CD4-positive, alpha-beta T cell treated with Interleukin-10 for 1 hour (primary cell): ENCODE results near the gene EDN2.

Experiments
- DNase-seq: peaks from one replicate; pipeline ENCODE4 v3.0.0-alpha.2; 2020

Gene EDN2

DNA sequence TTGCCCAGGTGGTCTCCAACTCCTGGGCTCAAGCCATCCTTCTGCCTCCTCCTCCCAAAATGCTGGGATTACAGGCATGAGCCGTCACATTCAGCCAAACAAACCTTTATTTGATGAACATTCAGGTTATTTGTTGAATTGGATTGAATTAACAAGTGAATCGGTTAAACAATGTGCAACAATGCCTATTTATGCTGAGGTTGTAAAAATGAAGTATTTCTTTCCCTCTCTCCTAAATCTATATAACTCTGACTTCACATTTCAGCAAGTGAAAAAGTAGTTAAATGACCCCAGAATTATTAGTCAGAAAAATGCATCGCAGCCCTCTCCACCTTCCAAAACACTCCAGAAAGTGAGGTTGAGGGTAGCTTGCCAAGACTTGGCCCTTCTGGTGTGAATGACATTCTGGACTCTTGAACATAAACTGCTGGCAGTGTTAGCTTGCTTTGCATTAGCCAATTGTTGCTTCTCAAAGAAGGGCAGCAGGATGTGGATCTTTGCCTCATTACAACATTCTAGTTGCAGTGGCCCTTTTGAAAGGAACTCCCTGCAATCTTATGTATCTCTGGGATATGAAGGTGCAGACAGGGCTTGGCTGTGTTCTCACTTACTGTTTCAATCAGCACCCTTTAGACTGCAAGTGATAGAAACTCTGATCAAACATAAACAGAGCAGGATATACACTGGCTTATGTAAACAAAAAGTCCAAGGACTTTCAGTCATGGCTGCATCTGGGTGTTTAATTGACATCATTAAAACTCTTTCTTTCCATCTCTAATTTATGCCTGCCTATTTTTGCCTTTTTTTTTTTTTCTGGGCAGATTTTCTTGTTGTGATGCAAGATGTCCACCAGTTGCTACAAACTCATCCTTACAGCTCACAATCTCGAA, 22.4 kb downstream of the EDN2 start:
- DNase-seq = no peak

DNA sequence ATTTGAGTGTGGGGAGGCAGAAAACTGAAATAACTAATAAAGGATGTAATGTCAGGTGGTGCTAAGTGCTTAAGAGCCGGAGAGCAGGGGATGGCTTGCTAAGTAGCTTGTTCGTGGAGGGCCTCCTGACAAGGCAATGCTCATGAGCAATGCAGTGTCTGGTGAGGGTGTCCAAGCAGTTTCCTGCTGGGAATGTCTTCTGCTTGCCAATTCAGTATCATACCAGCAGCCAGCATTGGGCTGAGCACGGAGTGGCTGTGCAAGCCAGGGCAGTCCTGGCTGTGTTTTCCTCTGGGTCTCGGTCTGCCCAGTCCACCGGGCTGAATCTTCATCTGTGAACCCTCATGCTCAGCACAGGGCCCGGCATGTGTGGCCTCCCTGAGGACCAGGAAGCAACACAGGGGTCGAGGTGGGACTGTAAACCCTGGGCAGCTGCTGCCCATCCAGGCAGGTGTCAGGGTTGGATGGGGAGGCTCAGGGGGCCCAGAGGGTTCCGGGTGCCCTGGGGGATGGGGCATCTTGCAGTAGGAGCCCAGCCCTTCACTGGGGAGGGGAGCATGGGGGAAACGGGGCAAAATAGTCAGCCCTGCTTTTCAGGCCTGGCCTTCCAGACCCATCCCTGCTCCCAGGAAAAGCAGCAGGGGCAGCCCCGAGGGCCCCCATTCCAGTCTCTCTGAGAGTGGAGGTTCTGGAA, 27.5 kb downstream of the EDN2 start:
- DNase-seq = no peak

DNA sequence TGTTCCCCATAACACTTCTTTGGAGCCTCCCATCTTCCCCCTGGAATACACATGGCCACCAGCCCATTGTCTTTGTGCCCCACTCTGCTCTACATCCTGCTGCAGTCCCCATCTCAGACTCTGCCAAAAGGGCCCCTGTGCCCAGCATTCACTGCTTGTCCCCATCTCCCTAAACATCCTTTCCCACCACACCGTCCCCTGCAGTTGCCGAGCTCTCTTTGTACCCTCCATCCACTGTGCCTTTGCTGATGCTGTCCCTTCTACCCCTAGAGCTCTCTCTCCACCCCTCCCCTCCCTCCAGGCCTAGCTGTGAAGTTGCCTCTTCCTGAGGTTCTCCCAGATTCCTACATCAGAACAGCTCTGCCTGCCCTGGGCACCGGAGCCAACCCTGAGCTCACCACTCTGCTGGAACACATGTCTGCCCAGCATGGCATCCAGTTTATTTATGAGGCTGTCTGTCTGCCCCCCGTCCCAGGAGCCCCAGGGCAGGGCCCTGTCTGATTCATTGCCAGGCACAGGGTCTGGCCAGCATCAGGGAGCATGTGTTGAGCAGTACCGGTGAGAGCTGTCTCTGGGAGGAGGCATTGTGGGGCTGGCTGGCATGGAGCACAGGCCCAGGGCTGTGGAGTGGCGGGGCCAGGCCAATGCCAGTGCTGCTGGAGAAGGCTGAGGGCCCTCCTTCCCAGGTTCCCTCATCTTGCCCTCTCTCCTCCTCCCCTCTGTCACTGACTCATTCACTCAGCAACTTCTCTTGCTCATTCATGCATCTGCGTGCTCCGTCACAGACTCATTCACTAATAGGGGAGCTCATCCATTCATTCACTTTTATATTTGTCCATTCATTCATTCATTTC, 28.8 kb downstream of the EDN2 start:
- no peak for DNase-seq

DNA sequence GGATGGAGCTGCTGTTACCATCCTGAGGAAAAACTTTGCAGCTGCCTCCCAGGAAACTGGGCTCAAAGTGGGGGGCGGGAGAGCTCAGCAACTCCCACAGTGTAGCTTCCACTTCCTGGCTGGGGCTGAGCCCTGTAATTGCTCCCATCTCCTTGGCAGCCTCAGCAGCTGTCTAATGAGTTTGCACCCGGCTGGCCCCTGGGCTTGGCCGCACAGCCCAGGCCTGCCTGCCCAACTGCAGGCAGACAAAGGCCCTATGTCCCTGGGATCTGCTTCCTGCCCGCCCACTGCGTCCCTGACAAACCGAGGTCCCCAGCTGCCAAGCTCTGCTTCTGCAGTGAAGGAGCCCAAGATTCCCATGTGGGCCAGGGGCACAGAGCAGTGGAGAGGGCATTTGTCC, 30.1 kb downstream of the EDN2 start:
- no peak for DNase-seq

DNA sequence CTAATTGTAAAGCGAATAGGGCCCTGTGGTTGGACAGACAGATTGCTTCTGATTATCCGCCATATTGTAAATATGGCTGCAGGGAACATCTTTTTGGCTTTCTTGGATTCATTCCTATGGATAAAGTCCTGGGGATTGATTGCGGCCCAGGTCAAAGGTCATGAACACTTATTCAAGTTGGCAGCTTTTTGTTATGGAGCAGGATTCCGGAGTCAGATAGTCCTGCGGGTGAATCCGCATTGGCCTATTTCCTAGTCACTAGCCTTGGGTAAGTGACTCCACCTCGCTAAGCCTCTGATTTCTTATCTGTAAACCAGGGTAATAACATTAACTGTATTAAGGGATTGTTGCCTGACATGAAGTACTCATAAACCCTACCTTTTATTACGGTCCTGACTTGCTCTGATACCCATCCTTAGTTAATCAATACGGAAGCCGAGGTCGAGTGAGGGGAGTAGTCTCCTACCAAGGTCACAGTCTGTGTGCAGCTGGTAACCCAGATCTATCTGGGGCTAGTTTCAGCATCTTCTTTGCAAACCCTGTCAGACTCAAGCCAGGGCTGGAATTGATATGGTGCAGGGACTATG, 31.7 kb downstream of the EDN2 start:
- DNase-seq = no peak

DNA sequence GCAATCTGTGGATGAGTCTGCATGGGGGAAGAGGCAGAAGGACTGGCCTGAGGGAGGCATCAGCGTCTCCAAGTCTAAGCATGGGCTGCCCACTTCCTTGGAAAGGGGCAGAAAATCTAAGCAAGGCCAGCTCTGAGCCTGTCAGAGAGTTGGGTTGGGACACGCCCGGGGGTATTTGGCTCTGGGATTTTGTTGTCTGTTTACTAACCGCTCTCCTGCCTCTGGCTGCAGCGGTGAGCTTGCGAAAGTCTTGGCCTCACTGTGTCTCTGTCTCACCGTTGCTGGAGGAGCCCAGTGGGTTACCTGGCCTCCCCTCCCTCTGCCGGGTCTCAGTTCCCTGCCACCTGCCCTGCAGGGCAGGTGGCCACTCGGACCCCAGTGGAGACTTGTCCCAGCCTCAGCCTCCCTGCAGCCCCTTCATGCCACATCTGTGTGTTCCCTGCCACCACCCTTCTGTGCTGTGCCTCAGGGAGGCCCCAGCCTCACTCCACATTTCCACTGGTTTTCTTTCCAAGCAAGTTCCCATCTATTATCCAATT, 33.7 kb downstream of the EDN2 start:
- no peak for DNase-seq

DNA sequence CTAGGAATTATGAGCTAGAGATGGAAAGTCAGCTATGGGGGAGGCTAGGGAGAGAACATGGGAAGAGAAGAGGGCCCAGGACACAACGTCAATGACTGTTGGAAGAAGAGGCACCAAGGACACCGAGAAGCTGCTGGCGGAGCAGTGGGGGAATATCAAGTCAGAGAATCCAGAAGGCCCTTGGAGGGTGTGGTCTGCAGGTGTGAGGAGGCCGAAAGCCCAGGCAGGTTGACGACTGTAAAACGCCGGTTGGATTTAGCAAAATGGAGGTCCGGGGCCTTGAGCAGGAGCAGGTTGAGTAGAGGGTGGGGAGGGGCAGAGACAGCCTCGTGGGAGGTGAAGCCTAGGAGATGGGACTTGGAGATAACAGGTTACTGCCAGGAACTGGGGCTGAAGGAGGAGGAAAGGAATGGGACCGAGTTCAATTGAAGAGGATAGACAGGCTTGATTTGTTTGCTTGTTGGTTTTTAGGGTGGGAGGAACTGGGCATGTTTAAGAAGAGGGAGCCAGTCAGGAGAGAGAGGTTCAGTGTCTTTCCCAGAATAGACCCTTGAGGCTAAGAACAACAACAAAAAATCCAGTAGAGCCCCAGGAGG, 35.1 kb downstream of the EDN2 start:
- DNase-seq = no peak

DNA sequence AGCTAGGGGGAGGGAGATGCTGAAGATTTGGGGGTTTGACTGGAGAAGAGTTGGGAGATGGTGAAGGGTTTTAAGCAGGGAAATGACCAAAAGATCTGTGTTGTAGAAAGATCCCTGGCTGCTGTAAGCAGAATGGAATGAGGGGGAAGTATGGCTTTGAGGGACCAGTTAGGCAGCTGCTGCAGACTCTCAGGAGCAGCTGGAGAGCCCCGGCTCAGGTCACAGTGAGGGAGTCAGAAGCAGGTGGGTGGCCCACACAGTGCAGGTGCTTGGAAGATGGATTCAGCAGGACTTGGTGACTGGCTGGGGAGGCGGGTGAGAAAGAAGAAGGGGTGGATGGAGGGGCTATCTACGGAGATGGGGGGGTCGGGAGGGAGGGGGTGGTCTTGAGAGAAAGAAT, 35.7 kb downstream of the EDN2 start:
- no peak for DNase-seq

DNA sequence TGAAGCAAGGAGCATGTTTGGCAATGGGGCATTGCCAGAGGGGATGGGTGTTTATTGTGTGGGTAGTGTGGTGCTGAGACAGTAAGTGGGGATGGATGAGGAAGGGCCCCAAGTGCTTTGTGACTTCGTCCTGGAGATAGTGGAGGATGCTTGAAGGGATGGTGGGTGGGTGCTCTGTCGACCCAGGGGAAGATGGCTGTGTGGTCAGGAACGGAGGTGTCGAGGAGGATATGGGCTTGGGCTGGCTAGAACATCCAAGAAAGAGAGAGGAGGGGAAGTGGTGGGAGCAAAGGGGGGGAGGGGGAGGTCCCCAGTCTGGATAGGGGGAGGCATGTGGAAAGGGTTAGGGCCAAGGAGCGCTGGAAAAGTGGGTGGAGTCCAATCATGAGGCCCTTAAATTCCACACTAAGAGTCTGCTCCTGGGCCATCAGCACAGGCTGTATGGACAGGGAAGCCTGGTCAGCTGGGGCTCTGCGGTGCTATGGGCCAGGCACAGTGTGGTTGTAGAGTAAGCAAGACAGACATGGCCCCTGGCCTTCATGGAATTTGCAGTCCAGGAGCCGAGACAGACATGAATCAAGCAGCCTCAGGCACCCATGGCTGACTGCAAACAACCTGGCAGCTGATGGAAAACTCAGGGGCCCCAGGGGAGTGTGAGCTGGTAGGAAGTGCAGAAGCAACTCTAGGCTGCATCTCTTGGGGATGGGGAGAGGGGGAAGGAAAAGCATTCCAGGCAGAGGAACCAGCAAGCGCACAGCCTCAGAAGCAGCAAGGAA, 36.3 kb downstream of the EDN2 start:
- DNase-seq = no peak

DNA sequence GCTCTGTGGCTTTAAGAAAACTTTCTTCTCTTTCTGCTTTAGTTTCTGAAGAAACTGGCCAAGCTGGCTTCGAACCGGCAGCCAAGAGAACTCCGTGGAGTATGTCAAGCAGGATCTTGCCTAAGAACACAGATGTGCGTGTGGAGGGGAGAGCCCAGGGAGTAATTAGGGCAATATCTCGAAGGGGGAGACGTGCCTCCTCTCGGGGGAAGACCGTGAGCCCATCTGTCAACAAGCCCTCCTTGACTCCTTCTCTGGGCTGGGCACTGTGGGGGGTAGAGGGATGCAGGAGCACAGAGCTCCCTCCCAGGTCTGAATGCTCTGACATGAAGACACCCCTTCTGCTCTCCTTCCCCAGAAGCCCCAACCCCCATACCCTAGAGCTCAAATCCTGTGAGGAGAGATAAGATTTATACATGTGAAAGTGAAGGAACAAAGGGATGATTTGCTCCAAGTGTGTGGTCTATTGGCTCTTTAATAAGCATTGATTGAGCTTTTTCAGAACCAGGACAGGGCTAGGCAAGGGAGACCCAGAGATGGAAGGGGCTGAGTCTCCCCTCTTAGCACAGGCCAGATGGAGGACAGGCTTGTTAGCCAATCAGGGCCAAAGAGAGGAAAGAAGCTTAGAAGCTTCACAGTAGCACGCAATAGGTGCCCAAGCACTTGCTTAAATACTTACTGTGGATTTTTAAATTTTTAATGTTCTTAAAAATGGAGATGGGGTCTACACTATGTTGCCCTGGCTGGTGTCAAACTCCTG, 37.5 kb downstream of the EDN2 start:
- DNase-seq = no peak

DNA sequence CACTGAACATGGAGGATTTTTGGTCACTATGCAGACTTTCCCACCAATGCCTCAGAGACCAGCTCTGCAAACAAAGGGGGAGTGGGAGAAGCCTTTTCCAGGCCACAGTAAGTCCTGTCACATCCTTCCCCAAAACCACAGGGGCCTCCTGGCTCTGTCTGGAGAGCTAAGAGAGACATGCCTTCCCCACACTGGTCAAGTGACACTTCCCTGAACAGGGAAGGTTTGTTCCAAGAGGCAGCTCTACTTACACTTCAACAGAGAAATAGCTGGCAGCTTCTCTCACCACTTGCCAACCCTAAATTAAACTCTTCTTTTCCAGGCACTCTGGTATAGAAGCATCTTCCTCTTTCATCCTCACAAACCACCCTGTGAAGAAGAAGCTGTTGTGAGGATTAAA, 39.7 kb downstream of the EDN2 start:
- DNase-seq = no peak

DNA sequence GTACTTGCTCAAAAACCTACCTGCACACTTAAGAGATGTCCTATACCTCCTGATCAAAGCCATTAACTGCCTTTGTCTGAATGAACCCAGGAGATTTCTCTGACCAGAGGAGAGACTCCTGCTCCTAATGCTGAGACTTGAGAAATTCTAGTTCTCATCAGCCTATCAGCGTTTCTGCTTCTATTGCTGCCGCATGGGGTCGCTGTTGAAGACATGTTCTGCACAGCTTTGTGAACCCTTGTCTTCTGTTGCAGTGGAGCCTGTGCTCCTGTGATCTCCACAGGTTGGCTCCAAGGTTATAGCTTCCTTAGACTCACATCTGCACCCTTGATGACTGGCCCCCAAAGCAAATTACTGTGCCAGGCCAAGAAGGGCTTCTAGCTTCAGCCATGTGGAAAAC, 40.2 kb downstream of the EDN2 start:
- no peak for DNase-seq

DNA sequence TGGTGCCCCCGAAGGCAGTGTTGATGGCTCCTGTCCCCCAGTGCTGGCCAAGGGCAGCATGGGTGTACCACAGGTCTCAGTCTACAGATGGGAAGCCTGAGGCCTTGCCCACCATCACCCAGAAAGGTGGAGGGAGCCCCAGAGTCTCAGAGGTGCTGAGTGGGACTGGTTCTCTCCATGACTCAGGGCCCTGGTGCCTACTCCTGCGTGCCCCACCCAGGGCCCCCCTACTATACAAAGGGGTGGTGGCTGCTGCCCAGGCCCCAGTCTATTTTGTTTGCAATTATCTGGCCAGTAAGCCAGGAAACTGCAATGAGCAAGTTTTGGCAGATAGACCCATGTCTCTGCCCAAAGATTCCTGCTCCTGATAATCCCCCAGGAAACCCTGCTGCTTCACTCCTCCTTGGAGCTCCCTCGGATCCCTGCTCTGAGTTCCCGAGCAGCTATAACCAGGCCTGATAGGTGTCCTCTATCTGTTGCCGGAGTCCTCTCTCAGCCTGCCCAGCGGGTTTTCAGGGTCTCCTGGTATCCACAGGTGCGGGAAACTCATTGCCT, 41.7 kb downstream of the EDN2 start:
- DNase-seq = no peak

DNA sequence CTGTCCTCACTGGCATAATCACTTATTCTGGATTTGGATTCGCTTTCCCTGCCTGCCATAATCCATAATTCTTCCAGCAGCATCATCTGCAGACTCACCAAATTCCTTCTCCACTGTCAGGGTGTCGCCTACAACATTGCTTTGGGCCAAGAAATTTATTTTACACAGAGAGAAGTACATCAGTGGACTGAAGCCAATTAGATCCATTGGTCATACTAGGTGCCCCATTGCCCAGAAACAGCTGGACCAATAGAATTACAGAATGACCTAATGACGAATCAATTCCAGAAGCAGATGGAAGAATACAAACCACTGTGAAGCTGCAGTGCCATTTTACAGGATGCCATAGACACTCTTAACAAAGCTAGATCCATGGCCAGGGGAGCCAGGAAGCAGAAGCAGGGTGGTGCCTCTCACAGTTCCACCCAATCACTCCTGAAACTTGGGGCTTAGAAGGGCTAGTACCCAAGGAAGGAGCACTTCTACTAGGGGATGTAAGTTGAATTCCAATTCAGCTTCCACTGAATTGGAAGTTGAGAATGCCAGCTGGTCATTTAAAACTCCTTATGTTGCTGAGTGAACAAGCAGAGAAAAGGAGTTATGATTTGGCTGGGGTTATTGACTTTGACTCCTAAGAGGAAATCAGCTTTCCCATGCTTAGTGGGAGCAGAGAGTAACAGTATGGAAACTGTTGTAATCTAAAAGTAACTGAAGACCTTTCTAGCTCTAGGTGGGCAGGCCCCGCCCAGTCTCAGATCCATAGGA, 44.0 kb downstream of the EDN2 start:
- no peak for DNase-seq

DNA sequence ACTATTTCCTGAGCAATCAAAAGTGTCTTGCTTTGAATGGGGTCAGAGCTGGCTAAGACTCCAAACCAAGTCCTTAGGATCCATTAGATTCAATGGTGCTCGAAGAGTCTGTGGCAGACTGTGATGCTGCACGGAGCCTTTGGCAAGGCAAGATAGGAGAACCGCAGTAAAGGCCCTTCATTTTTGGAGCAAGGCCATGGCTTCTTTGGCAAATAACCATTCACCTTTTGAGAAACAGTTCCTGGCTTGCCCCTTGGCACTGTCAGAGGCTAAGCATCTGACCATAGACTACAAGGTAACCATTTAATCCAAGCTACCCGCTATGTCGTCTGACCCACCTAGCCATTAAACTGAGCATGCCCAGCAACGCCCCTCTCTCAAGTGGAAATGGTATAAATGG, 45.2 kb downstream of the EDN2 start:
- DNase-seq = no peak

DNA sequence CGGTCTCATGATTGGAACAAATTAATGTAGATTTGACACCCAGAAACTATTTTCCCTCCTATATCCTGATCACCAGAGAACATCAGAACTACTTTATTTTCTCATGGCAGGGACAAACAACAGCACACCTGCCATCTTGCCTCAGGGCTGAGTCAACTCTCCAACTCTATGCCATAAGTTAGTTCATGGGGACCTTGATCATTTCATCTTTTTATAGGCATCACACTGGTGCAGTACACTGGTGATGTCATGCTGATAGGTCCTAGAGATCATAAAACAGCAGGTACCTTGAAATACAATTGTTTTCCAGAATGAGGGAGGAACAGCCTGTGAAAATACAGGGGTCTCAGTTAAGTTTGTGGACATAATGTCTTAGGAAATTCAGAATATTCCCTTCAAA, 45.8 kb downstream of the EDN2 start:
- DNase-seq = no peak

DNA sequence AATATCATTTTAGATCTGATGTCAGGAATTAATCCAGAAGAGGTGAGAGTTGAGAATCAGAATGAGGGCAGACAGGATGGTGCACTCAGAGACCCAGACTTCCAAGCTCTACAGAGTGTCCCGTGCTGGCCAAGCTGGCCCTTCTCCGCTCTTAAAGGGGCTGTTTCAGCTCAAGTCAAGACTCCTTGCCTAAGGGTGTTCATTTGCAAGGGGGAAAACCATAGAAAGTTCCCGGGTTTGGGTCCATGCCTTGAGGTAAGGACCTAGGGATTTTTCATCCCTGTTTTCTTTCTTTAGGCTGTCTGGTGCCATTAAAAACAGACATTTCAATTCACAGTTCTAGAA, 47.5 kb downstream of the EDN2 start:
- DNase-seq = no peak

DNA sequence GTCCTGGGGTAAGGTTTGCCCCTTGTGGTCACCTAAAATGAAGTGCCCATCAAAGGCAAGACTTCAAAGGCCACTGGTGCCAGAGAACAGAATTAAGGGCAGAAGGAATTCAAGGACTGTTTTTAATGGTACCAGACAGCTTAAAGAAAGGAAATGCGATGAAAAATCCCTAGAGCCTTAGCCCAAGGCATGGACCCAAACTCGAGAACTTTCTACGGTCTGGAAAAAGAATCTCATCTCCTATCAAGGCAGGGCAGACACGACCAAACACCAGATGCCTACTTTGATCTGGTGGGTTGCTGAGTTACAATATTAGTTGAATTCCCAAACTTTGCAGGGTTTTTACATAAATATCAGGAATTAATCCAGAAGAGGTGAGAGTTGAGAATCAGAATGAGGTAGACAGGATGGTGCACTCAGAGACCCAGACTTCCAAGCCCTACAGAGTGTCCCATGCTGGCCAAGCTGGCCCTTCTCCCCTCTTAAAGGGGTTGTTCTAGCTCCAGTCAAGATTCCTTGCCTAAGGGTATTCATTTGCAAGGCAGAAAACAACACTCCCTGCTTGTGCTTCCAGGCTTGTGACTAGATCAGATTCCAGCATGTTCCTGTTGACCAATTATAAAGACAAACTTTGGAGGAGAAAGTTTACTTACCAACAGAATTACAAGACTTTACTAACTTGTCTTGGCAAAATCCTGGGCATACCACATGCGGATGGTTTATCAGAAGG, 48.0 kb downstream of the EDN2 start:
- DNase-seq = no peak

DNA sequence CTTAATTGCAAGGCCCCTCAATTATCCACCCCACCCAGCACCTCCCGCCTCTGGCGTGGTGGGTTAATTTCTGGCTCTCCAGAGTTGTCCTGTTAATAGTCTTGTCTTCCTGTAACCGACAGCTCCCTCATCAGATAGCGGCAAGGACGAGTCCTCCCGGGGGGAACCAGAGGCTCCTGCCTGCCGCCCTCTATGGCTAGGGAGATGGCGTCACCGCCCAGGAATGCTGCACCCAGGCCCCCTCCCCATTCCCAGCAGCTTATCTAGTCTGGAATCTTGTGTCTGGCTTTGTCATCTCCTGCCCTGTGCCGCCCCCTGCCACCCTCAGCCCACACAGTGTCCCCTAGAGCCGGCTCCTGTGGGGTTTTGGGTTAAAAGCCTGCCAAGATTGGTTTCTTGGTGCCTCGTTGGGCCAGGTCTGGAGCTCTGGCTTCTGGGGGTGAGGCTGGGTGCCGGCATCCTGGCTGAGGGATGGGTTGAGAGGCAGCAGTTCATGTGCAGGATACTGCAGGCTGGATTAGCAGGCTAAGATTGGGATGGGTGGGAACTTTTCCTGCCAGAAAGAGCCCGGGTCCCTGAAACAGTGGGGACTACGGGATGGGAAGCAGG, 48.8 kb downstream of the EDN2 start:
- no peak for DNase-seq
